Neural crest cell (in vitro differentiated cells): ENCODE measurements around the gene NHS. TPM values are rescaled to one million over a fixed set of nuclear protein-coding genes. Genes with fewer than 3 reads are reported as not detected.
"Not testable (repeated sequence)": the region's sequence is repeated elsewhere in the genome, so short reads cannot be mapped to it uniquely, and the experiment has no call there.

Experiments
- DNase-seq: peaks from one replicate; pipeline ENCODE4 v3.0.0; 2021; ENCODE audit warnings: low read depth, mixed read lengths, low spot score
- H3K27ac Mint-ChIP-seq: one replicate; pipeline ENCODE4 v1.8.0; 2021; ENCODE audit warnings: mild to moderate bottlenecking, mixed read lengths; ENCODE audit not compliant: unreplicated experiment
- H3K27me3 Mint-ChIP-seq: 2 replicates; pipeline ENCODE4 v1.8.0; 2021; ENCODE audit warnings: low read depth, mild to moderate bottlenecking, mixed read lengths
- H3K36me3 Mint-ChIP-seq: 2 replicates; pipeline ENCODE4 v1.8.0; 2021; ENCODE audit warnings: low read depth, mild to moderate bottlenecking, mixed read lengths
- H3K4me1 Mint-ChIP-seq: 2 replicates; pipeline ENCODE4 v1.8.0; 2021; ENCODE audit warnings: mixed read lengths
- H3K4me3 Mint-ChIP-seq: one replicate; pipeline ENCODE4 v1.8.0; 2021; ENCODE audit warnings: mild to moderate bottlenecking, mixed read lengths
- H3K9me3 Mint-ChIP-seq: 2 replicates; pipeline ENCODE4 v1.8.0; 2021; ENCODE audit warnings: mixed read lengths
- CTCF ChIP-seq: fragments of 200-600 bp; sonication (generic); conservative IDR thresholded peaks from 2 replicates; pipeline ENCODE4 v1.5.0; 2021; ENCODE audit warnings: antibody characterized with exemption, mild to moderate bottlenecking
- total RNA-seq: library from RNA; stranded (reverse); gene quantifications from 2 replicates; pipeline ENCODE4 v1.2.1, GENCODE V29; 2021

The NHS gene
- total RNA-seq, 1 donor from 2014 or later = 10.7 TPM

DNA sequence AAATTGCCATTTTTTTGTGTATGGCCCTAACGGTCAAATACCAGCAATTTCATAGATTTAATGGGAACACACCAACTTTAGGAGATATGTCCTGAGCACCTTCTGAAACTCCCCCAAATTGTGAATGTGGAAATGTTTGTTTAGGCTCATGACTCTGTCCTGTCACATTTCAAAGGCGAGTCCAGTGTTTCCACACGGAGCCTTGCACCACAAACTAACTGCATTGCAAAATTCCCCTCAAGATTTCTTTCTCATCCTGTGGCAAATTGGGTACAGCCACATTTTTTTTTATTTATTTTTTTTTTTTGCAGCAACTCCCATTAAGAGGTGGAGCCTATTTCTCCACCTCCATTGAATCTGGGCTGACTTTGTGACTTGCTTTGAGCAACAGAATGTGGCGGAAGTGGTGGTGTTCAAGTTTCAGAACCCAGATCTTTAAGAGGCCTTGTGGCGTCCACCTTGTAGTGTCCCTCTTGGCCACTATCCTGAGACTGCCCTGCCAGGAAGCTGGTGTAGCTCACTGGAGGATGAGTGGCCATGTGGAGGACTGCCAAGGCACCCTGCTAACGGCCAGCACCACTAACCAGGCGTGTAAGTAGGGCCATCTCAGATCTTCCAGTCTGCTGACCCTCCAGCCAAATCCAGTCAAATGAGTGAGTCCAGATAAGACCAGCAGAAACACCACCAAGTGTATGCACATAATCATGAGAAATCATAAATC lies 189.8 kb downstream of the NHS start:
- Mint-ChIP-seq H3K9me3 (no peaks in the 10 kb centered on the region), H3K36me3 (no peaks in the 10 kb centered on the region), H3K27ac (no peak overlapping the region), H3K4me1 (peaks cover 23% of the 10 kb centered on the region), H3K4me3 (no peak overlapping the region), H3K27me3 (no peaks in the 10 kb centered on the region)
- no peak for TF ChIP-seq CTCF
- no peak for DNase-seq

GRCh38 chrX:17566740-17567139 lies 191.7 kb downstream of the NHS start:
- no peak for DNase-seq
- peaks cover 3% of the 10 kb centered on the region for H3K36me3 Mint-ChIP-seq
- TF ChIP-seq CTCF = no peak
- H3K27ac Mint-ChIP-seq = no peak overlapping the region
- no peak overlapping the region for H3K4me3 Mint-ChIP-seq
- peaks cover 4% of the 10 kb centered on the region for H3K9me3 Mint-ChIP-seq
- peaks cover 10% of the 10 kb centered on the region for H3K4me1 Mint-ChIP-seq
- H3K27me3 Mint-ChIP-seq = no peaks in the 10 kb centered on the region

DNA sequence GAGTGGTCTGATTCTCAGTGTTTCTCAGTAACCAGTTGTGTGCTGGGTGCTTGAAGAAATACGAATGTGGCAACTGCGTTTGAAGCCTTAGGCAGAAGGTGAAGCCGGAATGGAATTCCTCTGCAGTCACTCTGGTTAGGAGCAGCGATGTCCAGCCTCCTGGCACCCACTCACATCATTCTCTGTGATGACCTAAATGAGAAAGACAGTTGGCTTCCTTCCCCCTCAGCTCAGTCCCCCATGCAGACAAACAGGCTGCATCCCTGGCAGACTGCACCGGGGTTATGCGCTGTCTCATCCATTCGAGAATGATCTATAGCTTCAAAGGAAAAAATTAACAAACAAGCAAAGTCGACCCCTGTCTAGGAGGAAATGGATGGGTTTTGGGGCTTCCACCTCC lies 192.2 kb downstream of the NHS start:
- H3K27me3 Mint-ChIP-seq = peaks cover 2% of the 10 kb centered on the region
- no peak for TF ChIP-seq CTCF
- H3K4me1 Mint-ChIP-seq = peaks cover 10% of the 10 kb centered on the region
- DNase-seq = no peak
- H3K4me3 Mint-ChIP-seq = no peak overlapping the region
- peaks cover 7% of the 10 kb centered on the region for H3K9me3 Mint-ChIP-seq
- no peak overlapping the region for H3K27ac Mint-ChIP-seq
- H3K36me3 Mint-ChIP-seq = peaks cover 6% of the 10 kb centered on the region

- TF ChIP-seq CTCF = no peak
- H3K4me3 Mint-ChIP-seq = no peak overlapping the region
- H3K27ac Mint-ChIP-seq = no peak overlapping the region
- H3K9me3 Mint-ChIP-seq = peaks cover 7% of the 10 kb centered on the region
- H3K27me3 Mint-ChIP-seq = peaks cover 2% of the 10 kb centered on the region
- H3K4me1 Mint-ChIP-seq = peaks cover 10% of the 10 kb centered on the region
- no peak for DNase-seq
- H3K36me3 Mint-ChIP-seq = peaks cover 6% of the 10 kb centered on the region
Observed at GRCh38 chrX:17567821-17568220, 192.8 kb downstream of the NHS start.

GRCh38 chrX:17568804-17569203 lies 193.8 kb downstream of the NHS start:
- H3K4me3 Mint-ChIP-seq, H3K9me3 Mint-ChIP-seq, H3K27me3 Mint-ChIP-seq, H3K27ac Mint-ChIP-seq, H3K36me3 Mint-ChIP-seq, DNase-seq: not testable (repeated sequence)
- H3K4me1 Mint-ChIP-seq = peaks cover 10% of the 10 kb centered on the region

DNA sequence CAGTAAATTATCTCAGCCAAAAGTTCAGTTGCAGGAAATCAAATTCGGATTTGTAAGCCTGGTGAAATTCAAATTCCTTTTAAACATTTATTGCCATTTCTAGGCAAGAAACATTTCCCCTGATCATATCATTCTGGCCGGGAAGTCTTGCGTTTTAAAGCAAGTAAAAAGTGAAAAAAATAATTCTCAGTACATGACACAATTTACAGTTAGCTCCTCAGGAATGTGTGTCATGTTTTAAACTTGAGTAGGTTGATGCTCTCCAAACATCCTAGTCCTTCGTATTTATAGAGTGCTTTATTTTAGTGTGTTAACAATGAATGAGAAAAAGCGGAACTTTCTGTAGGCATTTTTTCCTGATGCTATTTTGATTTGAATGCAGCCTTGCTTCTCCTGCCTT lies 204.0 kb downstream of the NHS start:
- Mint-ChIP-seq H3K27me3 (peaks cover 3% of the 10 kb centered on the region), H3K27ac (no peak overlapping the region), H3K36me3 (no peaks in the 10 kb centered on the region), H3K4me1 (peaks cover 42% of the 10 kb centered on the region), H3K4me3 (no peak overlapping the region), H3K9me3 (peaks cover 5% of the 10 kb centered on the region)
- no peak for TF ChIP-seq CTCF
- no peak for DNase-seq
